Measurements from ENCODE around the gene TAOK2.
A peak's percentile ranks its signal among the peaks of the same experiment; 100 is the strongest.

The TAOK2 gene

DNA sequence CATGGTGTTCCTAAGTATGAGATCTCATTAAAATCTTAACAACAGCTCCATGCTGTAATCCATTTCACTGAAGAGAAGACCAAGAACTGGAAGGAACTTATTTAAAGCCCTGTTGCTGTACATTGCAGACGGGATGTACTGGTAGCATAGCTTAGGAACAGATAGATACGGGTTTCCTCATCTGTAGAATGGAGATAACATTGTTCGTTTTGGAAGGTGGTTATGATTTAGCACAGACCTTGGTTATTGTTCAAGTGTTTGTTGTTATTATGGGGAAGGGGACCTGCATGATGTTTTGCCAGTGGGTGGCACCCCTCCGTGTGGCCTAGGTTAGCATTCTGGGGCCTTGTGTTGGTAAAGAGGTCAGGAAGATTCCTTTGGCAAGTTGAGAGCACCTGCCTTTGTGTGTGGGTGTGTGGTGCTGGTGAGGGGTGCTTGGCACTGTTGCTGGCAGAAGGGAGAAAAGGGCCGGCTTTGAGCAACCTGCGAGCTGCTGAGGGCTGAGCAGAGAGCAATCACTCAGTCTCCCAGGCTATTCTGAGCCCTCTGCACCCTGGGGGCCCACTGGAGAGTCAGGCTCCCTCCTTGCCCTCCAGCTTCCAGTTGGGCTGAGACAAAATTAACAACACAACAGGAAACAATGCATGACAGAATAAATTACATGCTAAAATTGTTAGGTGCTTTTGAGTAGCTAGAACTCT, 2.3 kb downstream of the TAOK2 start:
- in situ Hi-C loops (cut with HindIII; ENCODE audit: low sequenced_read_pairs): no loop called here
- peak overlapping the region; percentile 81 for H3K4me3 ChIP-seq (ENCODE audit: low read depth, low read length)
- TF ChIP-seq, protein P1, sequence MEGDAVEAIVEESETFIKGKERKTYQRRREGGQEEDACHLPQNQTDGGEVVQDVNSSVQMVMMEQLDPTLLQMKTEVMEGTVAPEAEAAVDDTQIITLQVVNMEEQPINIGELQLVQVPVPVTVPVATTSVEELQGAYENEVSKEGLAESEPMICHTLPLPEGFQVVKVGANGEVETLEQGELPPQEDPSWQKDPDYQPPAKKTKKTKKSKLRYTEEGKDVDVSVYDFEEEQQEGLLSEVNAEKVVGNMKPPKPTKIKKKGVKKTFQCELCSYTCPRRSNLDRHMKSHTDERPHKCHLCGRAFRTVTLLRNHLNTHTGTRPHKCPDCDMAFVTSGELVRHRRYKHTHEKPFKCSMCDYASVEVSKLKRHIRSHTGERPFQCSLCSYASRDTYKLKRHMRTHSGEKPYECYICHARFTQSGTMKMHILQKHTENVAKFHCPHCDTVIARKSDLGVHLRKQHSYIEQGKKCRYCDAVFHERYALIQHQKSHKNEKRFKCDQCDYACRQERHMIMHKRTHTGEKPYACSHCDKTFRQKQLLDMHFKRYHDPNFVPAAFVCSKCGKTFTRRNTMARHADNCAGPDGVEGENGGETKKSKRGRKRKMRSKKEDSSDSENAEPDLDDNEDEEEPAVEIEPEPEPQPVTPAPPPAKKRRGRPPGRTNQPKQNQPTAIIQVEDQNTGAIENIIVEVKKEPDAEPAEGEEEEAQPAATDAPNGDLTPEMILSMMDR (IDR thresholded peaks at IDR 0.05; ENCODE audit: low read depth, low read length, missing control alignments): no peak
- DNase-seq (ENCODE audit: low read depth): no peak

DNA sequence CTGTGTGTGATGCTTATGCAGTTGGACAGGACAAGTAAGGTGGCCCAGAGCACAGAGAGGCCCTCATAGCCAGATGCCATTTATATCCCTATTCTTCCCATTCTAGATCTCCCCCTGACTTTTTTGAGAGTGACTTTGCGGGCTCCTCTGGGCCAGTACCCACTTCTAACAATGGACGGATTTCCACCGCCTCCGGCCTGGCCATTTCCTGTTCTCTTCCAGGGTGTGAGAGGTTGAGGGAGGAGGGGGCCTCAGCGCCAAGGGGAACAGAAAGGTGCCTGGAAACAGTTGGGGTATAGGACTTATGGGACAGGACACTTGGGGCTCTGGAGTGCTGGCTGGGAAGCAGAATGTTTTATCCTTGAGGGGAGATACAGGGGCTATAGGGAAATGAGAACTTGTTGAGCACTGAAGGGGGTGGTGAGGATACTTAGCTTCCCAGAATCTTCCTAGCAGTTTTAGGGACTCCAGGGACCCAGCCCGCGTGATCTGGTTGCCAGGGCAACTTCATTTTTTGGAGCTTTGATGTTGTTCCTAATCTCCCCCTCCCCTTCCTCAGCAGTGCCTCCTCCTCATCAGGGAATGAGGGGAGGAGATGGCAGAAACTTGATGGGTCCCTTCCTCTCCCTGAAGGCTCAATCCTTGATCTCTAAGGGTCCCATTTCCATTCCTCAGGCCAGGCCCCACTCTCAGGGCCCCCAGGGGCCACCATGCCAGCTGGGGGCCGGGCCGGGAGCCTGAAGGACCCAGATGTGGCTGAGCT, 3.6 kb downstream of the TAOK2 start:
- in situ Hi-C loops (cut with HindIII; ENCODE audit: low sequenced_read_pairs): no loop called here

DNA sequence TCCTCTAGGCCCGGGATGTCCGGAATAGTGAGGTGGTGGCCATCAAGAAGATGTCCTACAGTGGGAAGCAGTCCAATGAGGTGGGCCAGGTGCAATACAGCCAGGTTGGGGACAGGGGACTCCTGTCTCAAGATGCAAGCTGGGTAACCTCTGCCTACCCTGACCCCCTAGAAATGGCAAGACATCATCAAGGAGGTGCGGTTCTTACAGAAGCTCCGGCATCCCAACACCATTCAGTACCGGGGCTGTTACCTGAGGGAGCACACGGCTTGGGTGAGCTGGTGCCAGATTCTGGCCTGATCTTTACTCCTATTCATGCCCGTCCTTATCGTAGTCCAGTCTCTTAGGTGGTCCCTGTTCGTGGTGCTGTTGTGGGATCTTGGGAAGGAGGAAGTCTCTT, 4.4 kb downstream of the TAOK2 start:
- in situ Hi-C loops (cut with HindIII; ENCODE audit: low sequenced_read_pairs): no loop called here
- TF ChIP-seq, protein P1 (IDR thresholded peaks at IDR 0.05; ENCODE audit: low read depth, low read length, missing control alignments): no peak
- no peak overlapping the region for H3K4me3 ChIP-seq (ENCODE audit: low read depth, low read length)
- DNase-seq (ENCODE audit: low read depth): no peak

More for the DNA sequence above, 3.6 kb downstream of the TAOK2 start:
- TF ChIP-seq, protein P1 (IDR thresholded peaks at IDR 0.05; ENCODE audit: low read depth, low read length, missing control alignments): no peak
- H3K4me3 ChIP-seq (ENCODE audit: low read depth, low read length): no peak overlapping the region
- DNase-seq (ENCODE audit: low read depth): no peak

DNA sequence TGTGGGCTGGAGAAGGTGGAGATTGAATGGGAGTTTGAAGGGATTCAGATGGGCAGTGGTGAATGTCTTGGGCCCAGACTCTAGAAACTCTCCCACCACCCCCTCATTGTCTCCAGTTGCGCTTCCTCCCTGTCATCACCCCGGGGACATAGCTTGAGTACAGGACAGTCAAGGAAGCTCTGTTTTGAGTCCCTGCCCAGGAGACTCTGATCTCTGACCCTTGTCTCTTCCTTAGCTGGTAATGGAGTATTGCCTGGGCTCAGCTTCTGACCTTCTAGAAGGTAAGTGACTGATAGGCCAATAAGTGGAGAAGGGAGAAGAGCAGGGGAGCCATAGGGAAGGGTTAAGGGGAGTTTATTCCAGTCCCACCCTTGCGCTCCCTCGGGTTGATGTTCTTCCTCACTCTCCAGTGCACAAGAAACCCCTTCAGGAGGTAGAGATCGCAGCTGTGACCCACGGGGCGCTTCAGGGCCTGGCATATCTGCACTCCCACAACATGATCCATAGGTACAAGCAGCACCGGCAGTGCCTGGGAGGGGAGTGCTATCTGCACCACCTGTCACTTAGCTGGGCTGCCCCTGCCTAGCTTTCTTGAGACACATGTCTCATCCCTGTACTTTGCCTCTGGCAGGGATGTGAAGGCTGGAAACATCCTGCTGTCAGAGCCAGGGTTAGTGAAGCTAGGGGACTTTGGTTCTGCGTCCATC, 5.0 kb downstream of the TAOK2 start:
- in situ Hi-C loops (cut with HindIII; ENCODE audit: low sequenced_read_pairs): no loop called here
- no peak overlapping the region for H3K4me3 ChIP-seq (ENCODE audit: low read depth, low read length)
- DNase-seq (ENCODE audit: low read depth): no peak
- TF ChIP-seq, protein P1 (IDR thresholded peaks at IDR 0.05; ENCODE audit: low read depth, low read length, missing control alignments): no peak

DNA sequence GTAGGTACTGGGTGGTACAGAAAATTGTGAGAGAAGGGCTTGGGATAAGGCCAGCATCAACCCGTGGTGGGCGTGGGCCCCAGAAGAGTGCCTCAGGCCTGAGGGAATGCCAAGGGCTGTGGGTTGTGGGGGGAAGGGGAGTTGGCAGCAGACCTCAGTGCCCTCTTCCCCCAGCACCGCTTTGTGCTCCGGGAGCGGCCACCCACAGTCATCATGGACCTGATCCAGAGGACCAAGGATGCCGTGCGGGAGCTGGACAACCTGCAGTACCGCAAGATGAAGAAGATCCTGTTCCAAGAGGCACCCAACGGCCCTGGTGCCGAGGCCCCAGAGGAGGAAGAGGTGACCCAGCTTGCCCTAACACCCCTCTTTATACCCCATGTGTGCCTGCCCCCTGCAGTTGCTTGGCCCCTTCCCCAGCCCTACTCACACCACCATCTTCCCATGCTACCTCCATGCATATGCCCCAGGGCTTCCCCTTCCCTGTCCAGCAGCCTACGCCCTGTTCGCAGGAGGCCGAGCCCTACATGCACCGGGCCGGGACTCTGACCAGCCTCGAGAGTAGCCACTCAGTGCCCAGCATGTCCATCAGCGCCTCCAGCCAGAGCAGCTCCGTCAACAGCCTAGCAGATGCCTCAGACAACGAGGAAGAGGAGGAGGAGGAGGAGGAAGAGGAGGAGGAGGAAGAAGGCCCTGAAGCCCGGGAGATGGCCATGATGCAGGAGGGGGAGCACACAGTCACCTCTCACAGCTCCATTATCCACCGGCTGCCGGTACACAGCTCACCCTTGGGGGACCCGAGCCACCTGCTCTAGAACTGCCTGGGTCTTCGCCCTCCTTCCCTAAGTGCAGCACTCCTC, 9.1 kb downstream of the TAOK2 start:
- no peak for DNase-seq (ENCODE audit: low read depth)
- no peak overlapping the region for H3K4me3 ChIP-seq (ENCODE audit: low read depth, low read length)
- TF ChIP-seq, protein P1 (IDR thresholded peaks at IDR 0.05; ENCODE audit: low read depth, low read length, missing control alignments): no peak
- in situ Hi-C loops (cut with HindIII; ENCODE audit: low sequenced_read_pairs): no loop called here

Measured in astrocyte of the cerebellum (primary cell).